Posterior cingulate gyrus (tissue), 11 donors: ENCODE data around the gene SOBP.

Experiments used
- DNase-seq, 10 donors: peaks; one replicate each; pipeline versions ENCODE4 v3.0.0 to v3.0.0-alpha.2; 2020 to 2021; ENCODE audit warnings: mixed read lengths in 3 of 10
- intact Hi-C: fragments of 100-400 bp; cut with DNase I; formaldehyde crosslinking; loops from one replicate; pipeline ENCODE4 v1.15.1; 2023

Gene SOBP

GRCh38 chr6:107652526-107653182 is 162.7 kb downstream of the SOBP start:
- DNase-seq = peak in 1 of 10 donors; percentile 27
- intact Hi-C loops = no loop called here

GRCh38 chr6:107653183-107653580 is 163.3 kb downstream of the SOBP start:
- DNase-seq = peak in 1 of 10 donors; percentile 40

DNA sequence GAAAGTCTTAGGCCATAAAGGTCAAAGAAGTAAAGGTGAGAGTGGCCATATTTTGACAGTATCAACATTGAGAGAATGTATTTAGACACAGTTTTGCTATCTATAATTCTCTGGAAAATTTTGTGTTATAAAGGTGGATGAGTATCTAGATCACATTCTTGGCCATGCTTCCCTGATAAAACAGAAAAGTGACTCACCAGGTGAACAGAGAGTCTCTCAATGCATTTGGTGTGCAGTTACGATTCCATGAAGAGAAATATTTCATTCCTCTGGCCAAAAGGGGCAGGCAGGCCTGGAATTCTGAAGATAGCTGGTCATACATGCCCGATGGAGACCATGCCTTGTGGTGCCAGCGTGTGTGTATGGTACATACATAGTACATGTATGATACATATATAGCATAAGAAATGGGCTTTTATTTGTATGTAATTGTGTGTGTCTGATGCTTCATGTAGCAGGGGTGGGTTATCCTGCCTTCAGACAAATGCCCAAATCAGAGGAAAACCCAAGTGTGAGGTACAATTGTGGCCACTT is 164.0 kb downstream of the SOBP start:
- intact Hi-C loops = no loop called here
- DNase-seq = peak in 1 of 10 donors; percentile 52

More at GRCh38 chr6:107653183-107653580, 163.3 kb downstream of the SOBP start:
- intact Hi-C loops = no loop called here

DNA sequence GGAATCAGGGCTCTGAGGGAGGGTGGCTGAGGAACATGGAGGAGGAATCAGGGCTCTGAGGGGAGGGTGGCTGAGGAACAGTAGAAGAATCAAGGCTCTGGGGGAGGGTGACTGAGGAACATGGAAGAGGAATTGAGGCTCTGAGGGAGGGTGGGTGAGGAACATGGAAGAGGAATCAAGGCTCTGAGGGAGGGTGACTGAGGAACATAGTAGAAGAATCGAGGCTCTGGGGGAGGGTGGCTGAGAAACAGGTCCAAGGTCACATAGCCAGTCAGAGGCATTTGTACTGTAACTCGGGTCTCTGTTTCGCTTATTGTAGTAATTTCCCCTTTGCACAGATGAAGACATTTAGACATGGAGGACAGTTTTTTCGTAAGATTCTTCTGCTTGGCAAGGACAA is 164.8 kb downstream of the SOBP start:
- intact Hi-C loops = no loop called here
- DNase-seq = peak in 1 of 10 donors; percentile 47

DNA sequence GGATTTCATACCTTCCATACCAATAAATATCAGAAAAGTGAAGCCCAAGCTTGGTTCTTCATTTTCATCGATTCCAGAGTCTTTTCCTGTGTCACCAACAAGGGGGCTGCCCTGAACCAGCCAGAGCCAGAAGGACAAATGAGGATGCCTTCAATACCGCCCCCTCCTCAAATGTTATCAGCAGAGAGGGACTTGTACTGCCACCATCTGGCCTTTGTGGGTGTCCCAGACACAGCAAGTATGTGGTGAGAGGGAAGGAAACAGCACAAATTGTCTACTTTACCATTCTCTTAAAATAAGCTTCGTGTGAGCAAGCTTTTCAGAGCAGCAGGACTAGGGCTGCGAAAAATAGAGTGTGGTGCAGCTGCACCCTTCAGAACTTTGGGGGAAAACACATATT is 165.3 kb downstream of the SOBP start:
- intact Hi-C loops = no loop called here
- peak in 1 of 10 donors; percentile 82 for DNase-seq

DNA sequence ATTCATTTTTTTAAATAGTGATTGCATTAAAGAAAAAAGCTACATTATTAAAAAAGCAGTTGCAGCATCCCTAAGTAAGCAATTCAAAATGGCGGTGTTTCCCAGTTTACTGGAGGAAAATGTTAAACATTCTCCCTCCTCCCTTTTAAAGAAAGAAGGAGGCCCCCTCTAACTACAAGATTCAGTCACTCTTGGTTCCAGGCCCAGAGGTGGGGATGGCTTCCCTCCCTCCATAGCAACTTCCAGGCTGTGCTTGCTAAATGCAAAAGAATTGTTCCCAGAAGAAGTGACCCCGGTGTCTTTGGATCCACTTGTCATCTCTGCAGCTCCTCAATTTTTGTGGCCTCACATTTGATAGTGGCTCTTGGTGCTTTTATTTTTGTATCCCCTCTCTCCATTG is 165.9 kb downstream of the SOBP start:
- intact Hi-C loops = no loop called here
- DNase-seq = no peak

DNA sequence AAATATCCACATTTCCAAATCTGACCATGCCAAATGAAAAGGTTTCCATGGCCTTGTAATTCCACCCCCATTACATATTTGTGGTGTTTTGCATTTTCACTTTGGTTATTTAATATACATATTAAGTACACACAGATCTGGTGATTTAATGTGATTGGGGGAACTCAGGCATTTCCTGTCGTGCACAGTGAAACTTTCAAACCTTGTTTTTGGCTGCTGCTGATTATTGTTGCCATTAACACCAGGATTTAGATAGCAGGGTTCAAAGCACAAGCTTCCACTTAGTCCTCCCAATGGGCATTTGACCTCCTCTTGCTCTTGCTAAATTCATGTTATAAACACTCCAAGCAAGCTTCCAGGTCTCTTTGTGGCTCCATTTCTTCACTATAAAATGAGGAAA is 166.5 kb downstream of the SOBP start:
- intact Hi-C loops = no loop called here
- no peak for DNase-seq

GRCh38 chr6:107656883-107657282 is 167.0 kb downstream of the SOBP start:
- intact Hi-C loops = no loop called here
- DNase-seq = peak in 1 of 10 donors; percentile 75

DNA sequence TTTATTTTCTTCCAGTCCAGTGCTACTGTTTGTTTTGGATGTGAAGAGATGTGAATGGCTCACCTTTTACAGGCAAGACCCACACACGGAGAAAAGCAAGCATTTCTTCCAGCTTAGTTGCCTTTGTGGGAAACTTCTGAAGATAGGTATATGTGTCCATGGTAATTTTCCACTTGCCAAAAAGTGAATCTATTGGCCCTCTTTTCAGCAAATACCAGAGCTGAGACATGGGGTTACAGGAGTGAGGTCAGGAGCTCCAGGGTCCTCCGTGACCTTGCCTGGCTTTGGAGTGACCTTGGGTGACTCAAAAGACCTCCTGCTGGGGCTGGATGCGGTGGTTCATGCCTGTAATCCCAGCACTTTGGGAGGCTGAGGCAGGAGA is 167.4 kb downstream of the SOBP start:
- intact Hi-C loops = no loop called here
- DNase-seq = peak in 1 of 10 donors; percentile 29

DNA sequence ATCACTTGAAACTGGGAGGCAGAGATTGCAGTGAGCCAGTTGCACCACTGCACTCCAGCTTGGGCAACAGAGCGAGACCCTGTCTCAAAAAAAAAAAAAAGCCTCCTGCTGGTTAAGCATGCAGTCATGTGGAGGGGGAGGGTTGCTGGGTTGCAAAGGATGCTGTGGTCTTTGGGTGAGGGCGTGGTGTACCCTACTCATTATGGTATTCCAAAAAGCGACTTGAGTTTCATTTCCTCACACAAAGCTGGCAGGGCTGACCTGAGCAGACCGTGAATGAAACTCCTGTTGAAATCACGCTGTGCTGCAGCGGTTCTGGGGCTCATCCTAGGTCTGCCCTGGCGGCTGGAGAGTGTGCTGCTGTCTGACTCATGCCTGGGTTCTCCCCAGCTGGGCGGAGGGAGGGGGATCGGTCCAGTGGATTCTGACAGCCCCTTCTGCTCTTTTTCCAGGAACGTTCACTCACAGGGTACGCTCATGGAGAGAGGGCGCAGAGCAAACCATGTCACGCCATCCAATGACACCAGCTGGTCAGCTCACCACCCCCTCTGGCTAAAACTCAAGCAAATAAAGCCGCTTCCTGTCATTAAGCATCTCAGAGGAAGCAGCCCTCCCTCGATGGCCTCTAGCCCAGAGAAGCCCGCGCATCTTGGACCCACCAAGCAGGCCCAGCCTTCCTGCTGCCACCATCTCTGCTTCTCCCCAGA is 168.0 kb downstream of the SOBP start:
- peak in 3 of 10 donors; percentile 53 to 90 (median 83) for DNase-seq
- intact Hi-C loops = no loop called here

DNA sequence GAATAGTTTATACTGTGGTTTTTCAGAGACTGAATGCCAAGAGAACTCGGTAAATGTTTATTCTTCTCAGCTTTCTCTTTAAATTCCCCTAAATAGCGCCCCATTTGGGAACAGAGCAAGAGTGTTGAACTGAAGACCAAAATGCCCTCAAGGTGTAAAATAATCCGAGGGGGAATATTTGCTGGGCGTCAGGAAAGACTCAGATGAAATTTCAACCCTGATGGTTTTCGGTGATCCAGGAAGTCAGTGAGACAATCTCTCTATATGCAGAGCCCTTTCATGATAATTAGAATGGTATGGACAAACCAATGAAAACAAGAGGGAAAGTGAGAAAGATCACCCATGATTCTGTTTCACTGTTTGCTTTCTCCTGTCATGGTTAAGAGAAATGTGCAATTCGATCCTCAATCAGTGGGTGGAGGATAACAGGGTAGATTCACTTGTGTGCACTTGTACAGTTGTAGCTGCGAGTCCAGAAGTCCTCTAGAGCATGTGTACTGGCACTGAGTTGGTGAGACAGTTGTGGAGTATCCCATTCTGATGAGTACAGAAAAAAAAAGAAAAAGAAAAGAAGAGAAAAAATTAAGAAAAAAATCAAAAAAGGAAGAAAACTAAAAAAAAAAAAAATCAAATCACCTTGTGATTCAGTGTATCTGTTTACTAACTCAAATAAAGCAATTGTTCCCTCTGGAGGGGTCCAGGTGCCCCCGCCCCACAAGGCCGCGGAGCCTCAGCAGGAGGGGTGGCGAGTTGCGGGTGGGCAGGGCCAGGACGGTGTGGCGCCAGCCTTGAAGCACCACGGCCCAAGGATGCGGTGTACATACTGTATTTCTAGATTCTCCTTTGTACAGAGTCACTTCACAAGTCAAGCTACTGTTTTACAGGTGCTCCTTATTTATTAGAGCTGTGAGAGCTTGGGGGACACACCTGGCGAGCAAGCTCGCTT is 169.3 kb downstream of the SOBP start:
- intact Hi-C loops = no loop called here
- DNase-seq = no peak

- peak in 1 of 10 donors; percentile 75 for DNase-seq
- intact Hi-C loops = no loop called here
Measured at GRCh38 chr6:107660839-107661238, 170.9 kb downstream of the SOBP start.

DNA sequence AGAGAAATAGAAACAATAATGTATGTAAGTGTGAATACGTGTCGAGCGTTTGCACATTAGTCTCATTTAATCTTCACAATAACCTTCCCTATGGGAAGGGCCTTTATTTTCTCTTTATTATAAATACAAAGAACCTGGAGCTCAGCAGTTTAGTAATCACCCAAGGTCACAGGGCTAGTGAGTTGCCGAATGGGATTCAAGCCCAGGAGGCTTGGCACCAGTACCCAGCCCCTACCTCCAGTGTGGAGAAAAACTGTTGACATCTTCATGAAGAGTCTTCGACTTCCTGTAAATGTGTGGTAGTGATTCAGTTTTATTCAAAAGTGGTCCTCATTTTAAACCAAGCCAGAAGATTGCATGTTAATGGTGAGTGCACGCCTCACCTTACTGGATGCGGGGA is 171.4 kb downstream of the SOBP start:
- intact Hi-C loops = no loop called here
- peak in 1 of 10 donors; percentile 49 for DNase-seq

DNA sequence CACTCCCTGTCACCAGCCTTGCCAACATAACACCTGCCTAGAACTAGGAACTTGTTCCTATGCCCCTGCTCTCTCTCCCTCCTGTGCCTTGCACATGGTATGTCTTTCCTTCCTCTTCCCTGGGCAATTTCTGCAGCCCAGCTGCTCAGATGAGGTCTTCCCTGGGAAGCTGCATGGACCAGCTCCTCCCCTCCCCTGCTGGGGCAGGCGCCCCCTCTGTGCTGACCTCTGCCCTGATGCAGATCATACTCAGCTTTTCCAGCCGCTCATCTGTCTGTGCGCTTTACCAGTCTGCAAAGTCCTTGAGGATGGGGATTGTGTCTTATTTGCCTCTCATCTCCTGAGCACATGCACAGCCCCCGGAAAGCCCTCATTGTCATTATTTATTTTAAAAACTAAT is 172.4 kb downstream of the SOBP start:
- peak in 1 of 10 donors; percentile 71 for DNase-seq
- intact Hi-C loops = no loop called here

- intact Hi-C loops = no loop called here
Measured at GRCh38 chr6:107663308-107663707, 173.4 kb downstream of the SOBP start.

DNA sequence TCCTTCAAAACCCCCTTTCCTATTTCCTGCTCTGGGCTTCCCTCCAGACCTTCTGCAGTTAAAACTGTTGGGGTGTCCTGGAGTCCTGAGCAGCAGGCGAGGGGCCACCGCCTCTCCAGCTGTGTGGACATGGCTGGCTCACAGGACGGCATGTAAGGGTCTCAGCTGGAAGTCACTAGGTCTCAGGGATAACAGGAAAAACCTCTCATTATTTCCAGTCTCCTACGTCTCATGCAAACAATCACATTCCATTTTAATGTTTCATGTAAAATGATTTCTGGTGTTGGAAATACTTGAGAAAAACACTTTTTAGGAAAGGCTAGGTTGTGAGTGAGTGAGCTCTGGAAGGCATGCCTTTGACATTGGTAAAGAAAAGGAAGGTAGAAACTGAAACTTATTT is 175.5 kb downstream of the SOBP start:
- intact Hi-C loops = no loop called here
- DNase-seq = peak in 1 of 10 donors; percentile 60

More at GRCh38 chr6:107663308-107663707, 173.4 kb downstream of the SOBP start:
- no peak for DNase-seq

GRCh38 chr6:107666084-107666980 is 176.4 kb downstream of the SOBP start:
- peak in 1 of 10 donors; percentile 29 for DNase-seq
- intact Hi-C loops = no loop called here

DNA sequence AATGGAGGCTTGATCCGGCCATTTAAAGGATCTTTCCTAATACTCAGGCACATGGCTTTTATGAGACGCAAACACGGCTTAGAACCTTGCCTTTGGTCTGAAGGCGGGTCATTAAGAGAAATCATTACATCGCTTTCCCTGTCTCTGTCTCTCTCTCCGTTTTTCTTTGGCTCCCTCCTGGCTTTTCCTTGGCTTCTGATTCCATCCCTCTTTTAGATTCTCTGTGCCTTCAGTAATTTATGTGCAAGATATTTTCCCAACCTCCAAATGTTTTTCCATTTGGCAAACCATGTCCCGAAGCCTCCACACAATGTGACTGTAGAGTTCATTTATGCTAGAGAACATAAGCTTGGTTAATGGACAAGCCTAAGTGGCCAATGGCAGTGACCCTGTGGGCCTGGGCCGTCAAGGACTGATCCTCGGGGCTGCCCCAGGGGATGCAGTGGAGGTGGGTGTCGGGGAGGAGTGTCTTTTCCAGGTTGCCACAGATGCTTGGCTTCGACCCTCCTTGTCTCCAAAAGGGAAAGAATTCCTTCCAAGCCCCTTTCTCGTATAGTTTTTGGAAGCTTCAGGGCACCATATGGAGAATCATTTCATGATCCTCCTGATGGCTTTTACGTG is 177.2 kb downstream of the SOBP start:
- intact Hi-C loops = no loop called here
- DNase-seq = no peak

GRCh38 chr6:107667790-107668189 is 177.9 kb downstream of the SOBP start:
- intact Hi-C loops = no loop called here
- DNase-seq = no peak
